HepG2 (cell line): ENCODE results near the gene CCT3. TPM values are rescaled to one million over a fixed set of nuclear protein-coding genes. Genes with fewer than 3 reads are reported as not detected.
A peak's percentile ranks its signal among the peaks of the same experiment; 100 is the strongest.

Experiments used
- BRD4 ChIP-seq: sonication (generic); formaldehyde crosslinking; IDR thresholded peaks from 2 replicates; pipeline ENCODE4 v1.4.0; 2020; ENCODE audit warnings: missing genetic modification reagents
- HNF4G ChIP-seq, 2 experiments: sonication (generic) in 1 of 2; formaldehyde crosslinking in 1 of 2; IDR thresholded peaks; 2 replicates each; pipeline versions ENCODE4 v1.4.0 to v1.6.1; 2011 to 2020; ENCODE audit warnings: borderline replicate concordance in 2 of 2, low read depth in 2 of 2, mild to moderate bottlenecking in 2 of 2, low read length in 1 of 2, missing genetic modification reagents in 1 of 2, moderate library complexity in 1 of 2
- KAT8 ChIP-seq: IDR thresholded peaks from 2 replicates; pipeline ENCODE4 v1.6.1; 2016; ENCODE audit warnings: missing genetic modification reagents, missing compliant biosample characterization
- KDM5B ChIP-seq: sonication (generic); formaldehyde crosslinking; IDR thresholded peaks from 2 replicates; pipeline ENCODE4 v1.4.0; 2020; ENCODE audit warnings: missing genetic modification reagents, mild to moderate bottlenecking, borderline replicate concordance
- MYC ChIP-seq: sonication (generic); formaldehyde crosslinking; IDR thresholded peaks from 2 replicates; pipeline ENCODE4 v1.9.0; 2021; ENCODE audit warnings: missing genetic modification reagents, borderline replicate concordance
- NFE2 ChIP-seq: sonication (generic); formaldehyde crosslinking; IDR thresholded peaks from 2 replicates; pipeline ENCODE4 v1.4.0; 2020; ENCODE audit warnings: missing genetic modification reagents
- NR2C2 ChIP-seq: sonication (generic); formaldehyde crosslinking; IDR thresholded peaks from 2 replicates; pipeline ENCODE4 v1.4.0; 2020; ENCODE audit warnings: missing genetic modification reagents, mild to moderate bottlenecking, moderate library complexity, borderline replicate concordance
- ONECUT2 ChIP-seq: sonication (generic); formaldehyde crosslinking; IDR thresholded peaks from 2 replicates; pipeline ENCODE4 v1.4.0; 2020; ENCODE audit warnings: missing genetic modification reagents
- SIN3A ChIP-seq: IDR thresholded peaks from 2 replicates; pipeline ENCODE4 v1.6.1; 2011; ENCODE audit warnings: low read depth, mild to moderate bottlenecking, control low read depth, low read length, borderline replicate concordance
- YEATS2 ChIP-seq: sonication (generic); formaldehyde crosslinking; IDR thresholded peaks from 2 replicates; pipeline ENCODE4 v1.4.0; 2020; ENCODE audit warnings: missing genetic modification reagents, borderline replicate concordance
- ZNF337 ChIP-seq: sonication (generic); formaldehyde crosslinking; IDR thresholded peaks from 2 replicates; pipeline ENCODE4 v1.5.1; 2020; ENCODE audit warnings: missing genetic modification reagents, low read depth, mild to moderate bottlenecking, borderline replicate concordance
- ZNF430 ChIP-seq: sonication (generic); formaldehyde crosslinking; IDR thresholded peaks from 2 replicates; pipeline ENCODE4 v1.9.0; 2021; ENCODE audit warnings: mild to moderate bottlenecking, missing genetic modification reagents
- ZNF441 ChIP-seq: sonication (generic); formaldehyde crosslinking; IDR thresholded peaks from 2 replicates; pipeline ENCODE4 v1.7.0; 2021; ENCODE audit warnings: missing genetic modification reagents, borderline replicate concordance
- ZNF572 ChIP-seq: sonication (generic); formaldehyde crosslinking; IDR thresholded peaks from 2 replicates; pipeline ENCODE4 v1.5.1; 2020; ENCODE audit warnings: mild to moderate bottlenecking, missing genetic modification reagents
- ZNF883 ChIP-seq: sonication (generic); formaldehyde crosslinking; IDR thresholded peaks from 2 replicates; pipeline ENCODE4 v1.5.1; 2020; ENCODE audit warnings: mild to moderate bottlenecking, missing genetic modification reagents; ENCODE audit errors: not compliant biosample characterization
- polyA plus RNA-seq, 8 experiments: library from polyadenylated mRNA; depleted of rRNA in 3 of 8; stranded (reverse) in 7 of 8; unstranded in 1 of 8; fragments of >200 nt; fragmentation: Illumina TruSeq in 4 of 8; extraction: Trizol in 4 of 8; gene quantifications; 2 replicates each; pipeline versions ENCODE4 v1.2.1 to v1.2.3, GENCODE V29; 2011 to 2016; ENCODE audit warnings: low read depth in 4 of 8, missing spikeins in 1 of 8, mixed read lengths in 1 of 8; ENCODE audit not compliant: insufficient read depth in 1 of 8
- total RNA-seq, 5 experiments: library from RNA; depleted of rRNA; stranded (reverse); fragments of >200 nt; fragmentation: Illumina TruSeq; extraction: Trizol; gene quantifications; 2 replicates each; pipeline ENCODE4 v1.2.3, GENCODE V29; 2016; ENCODE audit warnings: low read depth in 1 of 5
- TF ChIP-seq, protein P1 (sequence below): sonication (generic); formaldehyde crosslinking; IDR thresholded peaks from 2 replicates; pipeline ENCODE4 v1.4.0; 2020; ENCODE audit warnings: mild to moderate bottlenecking, missing genetic modification reagents
- TF ChIP-seq, protein P2 (sequence below): sonication (generic); formaldehyde crosslinking; IDR thresholded peaks from 2 replicates; pipeline ENCODE4 v1.5.0; 2020; ENCODE audit warnings: missing genetic modification reagents
- TF ChIP-seq, protein P3 (sequence below): sonication (generic); formaldehyde crosslinking; IDR thresholded peaks from 2 replicates; pipeline ENCODE4 v1.4.0; 2020; ENCODE audit warnings: missing genetic modification reagents, mild to moderate bottlenecking, borderline replicate concordance
- TF ChIP-seq, protein P4 (sequence below): IDR thresholded peaks from 2 replicates; pipeline ENCODE4 v1.6.1; 2016; ENCODE audit warnings: missing genetic modification reagents, missing compliant biosample characterization

Gene CCT3
- total and polyA plus RNA-seq, 2 of the 13 experiments (the other 11 are each of a cell fraction or from before 2014, with no cell fraction given) = 319 to 615 TPM

DNA sequence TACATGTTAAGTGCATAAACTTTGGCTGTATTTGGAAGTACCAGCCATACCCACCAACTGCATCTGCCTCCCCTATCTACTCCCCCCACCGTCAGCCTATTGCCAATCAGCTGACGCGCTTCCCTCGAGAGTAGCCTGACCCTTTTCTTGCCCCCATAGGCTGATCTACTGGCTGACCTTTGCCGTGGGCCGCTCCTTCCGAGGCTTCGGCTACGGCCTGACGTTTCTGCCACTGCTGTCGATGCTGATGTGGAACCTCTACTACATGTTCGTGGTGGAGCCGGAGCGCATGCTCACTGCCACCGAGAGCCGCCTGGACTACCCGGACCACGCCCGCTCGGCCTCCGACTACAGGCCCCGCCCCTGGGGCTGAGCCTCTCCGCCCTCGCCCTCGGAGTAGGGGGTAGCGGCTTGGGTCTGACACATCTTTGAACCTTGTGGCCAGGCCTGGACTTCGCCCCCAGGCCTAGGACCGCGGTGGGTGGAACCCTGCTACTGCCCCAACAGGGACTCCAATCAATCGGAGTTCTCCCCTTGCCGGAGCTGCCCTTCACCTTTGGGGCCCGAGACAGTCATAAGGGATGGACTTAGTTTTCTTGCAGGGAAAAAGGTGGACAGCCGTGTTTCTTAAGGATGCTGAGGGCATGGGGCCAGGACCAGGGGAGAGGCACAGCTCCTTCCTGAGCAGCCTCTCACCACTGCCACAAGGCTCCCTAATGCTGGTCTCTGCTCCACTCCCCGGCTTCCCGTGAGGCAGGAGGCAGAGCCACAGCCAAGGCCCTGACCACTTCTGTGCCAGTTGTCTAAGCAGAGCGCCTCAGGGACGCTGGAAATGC lies 46.6 kb downstream of the CCT3 start (continued):
- TF ChIP-seq ZNF572 (CRISPR knock-in tag) = 0 out of 2 replicates have a peak, but pooled peaks have one; percentile 65
- peak; percentile 83 for TF ChIP-seq KAT8
- TF ChIP-seq, protein P1, sequence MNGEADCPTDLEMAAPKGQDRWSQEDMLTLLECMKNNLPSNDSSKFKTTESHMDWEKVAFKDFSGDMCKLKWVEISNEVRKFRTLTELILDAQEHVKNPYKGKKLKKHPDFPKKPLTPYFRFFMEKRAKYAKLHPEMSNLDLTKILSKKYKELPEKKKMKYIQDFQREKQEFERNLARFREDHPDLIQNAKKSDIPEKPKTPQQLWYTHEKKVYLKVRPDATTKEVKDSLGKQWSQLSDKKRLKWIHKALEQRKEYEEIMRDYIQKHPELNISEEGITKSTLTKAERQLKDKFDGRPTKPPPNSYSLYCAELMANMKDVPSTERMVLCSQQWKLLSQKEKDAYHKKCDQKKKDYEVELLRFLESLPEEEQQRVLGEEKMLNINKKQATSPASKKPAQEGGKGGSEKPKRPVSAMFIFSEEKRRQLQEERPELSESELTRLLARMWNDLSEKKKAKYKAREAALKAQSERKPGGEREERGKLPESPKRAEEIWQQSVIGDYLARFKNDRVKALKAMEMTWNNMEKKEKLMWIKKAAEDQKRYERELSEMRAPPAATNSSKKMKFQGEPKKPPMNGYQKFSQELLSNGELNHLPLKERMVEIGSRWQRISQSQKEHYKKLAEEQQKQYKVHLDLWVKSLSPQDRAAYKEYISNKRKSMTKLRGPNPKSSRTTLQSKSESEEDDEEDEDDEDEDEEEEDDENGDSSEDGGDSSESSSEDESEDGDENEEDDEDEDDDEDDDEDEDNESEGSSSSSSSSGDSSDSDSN (CRISPR knock-in tag) = peak; percentile 80; the same call in 1 of the 2 replicates
- TF ChIP-seq NR2C2 = peak; percentile 62
- TF ChIP-seq ONECUT2 (CRISPR knock-in tag) = 0 out of 2 replicates have a peak, but pooled peaks have one; percentile 54
- TF ChIP-seq, protein P2, sequence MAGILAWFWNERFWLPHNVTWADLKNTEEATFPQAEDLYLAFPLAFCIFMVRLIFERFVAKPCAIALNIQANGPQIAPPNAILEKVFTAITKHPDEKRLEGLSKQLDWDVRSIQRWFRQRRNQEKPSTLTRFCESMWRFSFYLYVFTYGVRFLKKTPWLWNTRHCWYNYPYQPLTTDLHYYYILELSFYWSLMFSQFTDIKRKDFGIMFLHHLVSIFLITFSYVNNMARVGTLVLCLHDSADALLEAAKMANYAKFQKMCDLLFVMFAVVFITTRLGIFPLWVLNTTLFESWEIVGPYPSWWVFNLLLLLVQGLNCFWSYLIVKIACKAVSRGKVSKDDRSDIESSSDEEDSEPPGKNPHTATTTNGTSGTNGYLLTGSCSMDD = no peak
- TF ChIP-seq ZNF883 (CRISPR knock-in tag) = peak; percentile 84
- peak; percentile 76; the same call in 1 of the 2 replicates for TF ChIP-seq MYC (CRISPR knock-in tag)
- 0 out of 2 replicates have a peak, but pooled peaks have one; percentile 1 for TF ChIP-seq SIN3A
- peak; percentile 26; the same call in 1 of the 2 replicates for TF ChIP-seq ZNF441 (CRISPR knock-in tag)
- TF ChIP-seq, protein P3, sequence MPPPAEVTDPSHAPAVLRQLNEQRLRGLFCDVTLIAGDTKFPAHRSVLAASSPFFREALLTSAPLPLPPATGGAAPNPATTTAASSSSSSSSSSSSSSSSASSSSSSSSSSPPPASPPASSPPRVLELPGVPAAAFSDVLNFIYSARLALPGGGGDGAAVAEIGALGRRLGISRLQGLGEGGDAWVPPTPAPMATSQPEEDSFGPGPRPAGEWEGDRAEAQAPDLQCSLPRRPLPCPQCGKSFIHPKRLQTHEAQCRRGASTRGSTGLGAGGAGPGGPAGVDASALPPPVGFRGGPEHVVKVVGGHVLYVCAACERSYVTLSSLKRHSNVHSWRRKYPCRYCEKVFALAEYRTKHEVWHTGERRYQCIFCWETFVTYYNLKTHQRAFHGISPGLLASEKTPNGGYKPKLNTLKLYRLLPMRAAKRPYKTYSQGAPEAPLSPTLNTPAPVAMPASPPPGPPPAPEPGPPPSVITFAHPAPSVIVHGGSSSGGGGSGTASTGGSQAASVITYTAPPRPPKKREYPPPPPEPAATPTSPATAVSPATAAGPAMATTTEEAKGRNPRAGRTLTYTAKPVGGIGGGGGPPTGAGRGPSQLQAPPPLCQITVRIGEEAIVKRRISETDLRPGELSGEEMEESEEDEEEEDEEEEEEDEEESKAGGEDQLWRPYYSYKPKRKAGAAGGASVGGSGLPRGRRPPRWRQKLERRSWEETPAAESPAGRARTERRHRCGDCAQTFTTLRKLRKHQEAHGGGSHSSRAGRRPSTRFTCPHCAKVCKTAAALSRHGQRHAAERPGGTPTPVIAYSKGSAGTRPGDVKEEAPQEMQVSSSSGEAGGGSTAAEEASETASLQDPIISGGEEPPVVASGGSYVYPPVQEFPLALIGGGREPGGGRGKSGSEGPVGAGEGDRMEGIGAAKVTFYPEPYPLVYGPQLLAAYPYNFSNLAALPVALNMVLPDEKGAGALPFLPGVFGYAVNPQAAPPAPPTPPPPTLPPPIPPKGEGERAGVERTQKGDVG (CRISPR knock-in tag) = peak; percentile 74; the same call in 1 of the 2 replicates
- 0 out of 2 replicates have a peak, but pooled peaks have one; percentile 63 for TF ChIP-seq ZNF337 (CRISPR knock-in tag)
- TF ChIP-seq KDM5B (CRISPR knock-in tag) = peak; percentile 84
- TF ChIP-seq ZNF430 (CRISPR knock-in tag) = peak; percentile 40; the same call in 1 of the 2 replicates
- TF ChIP-seq HNF4G (IDR thresholded peaks at IDR 0.05; ENCODE audit: borderline replicate concordance, low read depth, low read length) = peak; percentile 95
- TF ChIP-seq HNF4G (CRISPR knock-in tag; IDR thresholded peaks at IDR 0.05; ENCODE audit: borderline replicate concordance, low read depth) = peak; percentile 95
- no peak for TF ChIP-seq BRD4 (CRISPR knock-in tag)
- TF ChIP-seq, protein P4, sequence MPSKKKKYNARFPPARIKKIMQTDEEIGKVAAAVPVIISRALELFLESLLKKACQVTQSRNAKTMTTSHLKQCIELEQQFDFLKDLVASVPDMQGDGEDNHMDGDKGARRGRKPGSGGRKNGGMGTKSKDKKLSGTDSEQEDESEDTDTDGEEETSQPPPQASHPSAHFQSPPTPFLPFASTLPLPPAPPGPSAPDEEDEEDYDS (CRISPR knock-in tag) = peak; percentile 89
- TF ChIP-seq YEATS2 = peak; percentile 78
- no peak for TF ChIP-seq NFE2 (CRISPR knock-in tag)
